Astrocyte (in vitro differentiated cells and primary cell): ENCODE results near the gene HSPBP1. TPM values are rescaled to one million over a fixed set of nuclear protein-coding genes. Genes with fewer than 3 reads are reported as not detected.

Source experiments
- DNase-seq: peaks from one replicate; pipeline ENCODE4 v3.0.0-alpha.2; 2010; ENCODE audit warnings: low read depth
- FAIRE-seq: peaks from 2 replicates; lab custom pipeline; 2011; peaks lifted over from hg19 to GRCh38; lab: Jason Lieb, UNC
- H2AFZ ChIP-seq: 2 replicates; pipeline ENCODE4 v1.6.0; 2012; ENCODE audit warnings: low read depth, low read length, inconsistent platforms
- H3K27ac ChIP-seq: 2 replicates; pipeline ENCODE4 v1.5.1; 2011; ENCODE audit warnings: low read depth, low read length, inconsistent platforms
- H3K27me3 ChIP-seq: 2 replicates; pipeline ENCODE4 v1.6.0; 2011; ENCODE audit warnings: low read length, inconsistent platforms; ENCODE audit not compliant: insufficient read depth
- H3K36me3 ChIP-seq: 2 replicates; pipeline ENCODE4 v1.5.1; 2011; ENCODE audit warnings: low read length, inconsistent platforms; ENCODE audit not compliant: insufficient read depth
- H3K4me1 ChIP-seq: 2 replicates; pipeline ENCODE4 v1.5.1; 2011; ENCODE audit warnings: low read length, inconsistent platforms; ENCODE audit not compliant: insufficient read depth
- H3K4me2 ChIP-seq: 2 replicates; pipeline ENCODE4 v1.6.0; 2012; ENCODE audit warnings: low read length, inconsistent platforms
- H3K4me3 ChIP-seq: 2 replicates; pipeline ENCODE4 v1.5.1; 2011; ENCODE audit warnings: low read depth, mild to moderate bottlenecking, low read length, inconsistent platforms; ENCODE audit not compliant: insufficient read depth
- H3K79me2 ChIP-seq: 2 replicates; pipeline ENCODE4 v1.6.0; 2012; ENCODE audit warnings: mild to moderate bottlenecking, low read length, inconsistent platforms; ENCODE audit not compliant: insufficient read depth
- H3K9ac ChIP-seq: 2 replicates; pipeline ENCODE4 v1.6.0; 2012; ENCODE audit warnings: mild to moderate bottlenecking, low read length, inconsistent platforms
- H3K9me3 ChIP-seq: 2 replicates; pipeline ENCODE4 v1.5.1; 2012; ENCODE audit warnings: low read depth, mild to moderate bottlenecking, low read length, inconsistent platforms; ENCODE audit not compliant: insufficient read depth
- H4K20me1 ChIP-seq: 2 replicates; pipeline ENCODE4 v1.6.0; 2012; ENCODE audit warnings: low read length, inconsistent platforms; ENCODE audit not compliant: insufficient read depth
- H3K27ac Mint-ChIP-seq: one replicate; pipeline ENCODE4 v1.8.0; 2021; ENCODE audit warnings: mild to moderate bottlenecking, mixed read lengths; ENCODE audit not compliant: unreplicated experiment
- H3K27me3 Mint-ChIP-seq: one replicate; pipeline ENCODE4 v1.8.0; 2021; ENCODE audit warnings: low read depth, mixed read lengths; ENCODE audit not compliant: unreplicated experiment
- H3K36me3 Mint-ChIP-seq: one replicate; pipeline ENCODE4 v1.8.0; 2021; ENCODE audit warnings: low read depth, mixed read lengths; ENCODE audit not compliant: unreplicated experiment
- H3K4me1 Mint-ChIP-seq: one replicate; pipeline ENCODE4 v1.8.0; 2021; ENCODE audit warnings: low read depth, mixed read lengths; ENCODE audit not compliant: unreplicated experiment
- H3K4me3 Mint-ChIP-seq: one replicate; pipeline ENCODE4 v1.8.0; 2021; ENCODE audit warnings: mild to moderate bottlenecking, moderate library complexity, mixed read lengths; ENCODE audit not compliant: unreplicated experiment
- H3K9me3 Mint-ChIP-seq: one replicate; pipeline ENCODE4 v1.8.0; 2021; ENCODE audit warnings: mild to moderate bottlenecking, mixed read lengths; ENCODE audit not compliant: unreplicated experiment
- CTCF ChIP-seq: IDR thresholded peaks from 2 replicates; pipeline ENCODE4 v1.5.1; 2011; ENCODE audit warnings: low read depth, mild to moderate bottlenecking, inconsistent platforms, low read length, moderate library complexity; ENCODE audit not compliant: insufficient read depth
- EZH2 ChIP-seq: IDR thresholded peaks from 2 replicates; pipeline ENCODE4 v1.6.1; 2012; ENCODE audit warnings: mild to moderate bottlenecking, low read length, inconsistent platforms; ENCODE audit not compliant: insufficient read depth
- total RNA-seq: library from RNA; stranded (reverse); gene quantifications from 2 replicates; pipeline ENCODE4 v1.2.1, GENCODE V29; 2021

The HSPBP1 gene
- total RNA-seq, 1 donor from 2014 or later, result 34.8 TPM

DNA sequence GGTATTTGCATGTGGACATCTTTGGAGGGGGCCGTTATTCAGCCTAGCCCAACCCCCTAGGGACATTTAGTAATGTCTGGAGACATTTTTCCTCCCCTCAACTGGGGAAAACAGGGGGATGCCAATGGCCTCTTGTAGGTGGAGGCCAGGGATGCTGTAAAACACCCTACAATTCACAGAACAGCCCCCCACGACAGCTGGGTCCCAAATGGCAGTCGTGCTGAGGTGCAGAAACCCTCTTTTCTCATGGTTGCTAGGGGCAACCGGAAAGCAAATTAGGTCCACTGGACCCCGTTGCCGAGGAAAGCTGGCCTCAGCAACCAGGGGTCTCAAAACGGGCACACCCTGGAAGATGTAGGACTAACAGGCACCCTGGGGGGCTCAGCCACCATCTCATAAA lies 30.6 kb upstream of the HSPBP1 start:
- Histone ChIP-seq H3K9me3 (peaks cover 3% of the 10 kb centered on the region), H3K9ac (no peak overlapping the region), H3K4me1 (no peaks in the 10 kb centered on the region), H3K4me3 (no peak overlapping the region), H3K27me3 (no peaks in the 10 kb centered on the region), H3K79me2 (no peaks in the 10 kb centered on the region), H3K4me2 (no peak overlapping the region), H3K36me3 (peaks cover 15% of the 10 kb centered on the region), H2AFZ (no peak overlapping the region), H3K27ac (no peak overlapping the region), H4K20me1 (no peaks in the 10 kb centered on the region)
- peaks cover 32% of the 10 kb centered on the region for H3K36me3 Mint-ChIP-seq
- no peak for TF ChIP-seq EZH2
- no peak for TF ChIP-seq CTCF
- H3K27ac Mint-ChIP-seq, result no peak overlapping the region
- no peaks in the 10 kb centered on the region for H3K4me1 Mint-ChIP-seq
- DNase-seq (no peak), FAIRE-seq (no peak)
- no peaks in the 10 kb centered on the region for H3K27me3 Mint-ChIP-seq
- H3K9me3 Mint-ChIP-seq, result no peaks in the 10 kb centered on the region
- no peak overlapping the region for H3K4me3 Mint-ChIP-seq

- Mint-ChIP-seq H3K4me1 (no peaks in the 10 kb centered on the region), H3K4me3 (no peak overlapping the region), H3K27me3 (no peaks in the 10 kb centered on the region), H3K27ac (no peak overlapping the region), H3K9me3 (no peaks in the 10 kb centered on the region), H3K36me3 (peaks cover 35% of the 10 kb centered on the region)
- FAIRE-seq (no peak), DNase-seq (no peak)
- Histone ChIP-seq H3K9ac (no peak overlapping the region), H3K27ac (no peak overlapping the region), H3K4me2 (no peak overlapping the region), H3K4me1 (no peaks in the 10 kb centered on the region), H3K27me3 (no peaks in the 10 kb centered on the region), H3K4me3 (no peak overlapping the region), H3K36me3 (peaks cover 15% of the 10 kb centered on the region), H2AFZ (no peak overlapping the region), H3K79me2 (no peaks in the 10 kb centered on the region), H4K20me1 (no peaks in the 10 kb centered on the region), H3K9me3 (peaks cover 3% of the 10 kb centered on the region)
- no peak for TF ChIP-seq EZH2
- no peak for TF ChIP-seq CTCF
These were observed 29.5 kb upstream of the HSPBP1 start for GRCh38 chr19:55309448-55309847.

DNA sequence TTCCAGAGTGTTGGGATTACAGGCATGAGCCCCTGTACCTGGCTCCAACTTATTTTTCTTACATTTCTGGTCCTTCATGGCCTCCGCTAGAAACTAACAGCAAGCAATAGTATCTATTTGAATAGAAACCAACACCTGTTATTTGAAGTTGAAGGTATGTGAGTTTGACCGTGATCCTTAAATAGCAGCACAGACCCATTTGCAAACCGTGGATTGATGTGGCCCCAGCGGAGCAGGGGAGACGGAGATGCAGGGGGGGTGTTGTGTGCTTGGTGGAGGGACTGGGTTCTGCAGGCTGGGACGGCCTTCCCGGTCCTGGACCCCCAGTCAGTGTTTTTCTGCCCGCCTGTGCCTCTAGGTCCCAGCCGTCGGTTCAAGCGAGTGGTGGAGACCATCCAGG lies 28.4 kb upstream of the HSPBP1 start:
- no peaks in the 10 kb centered on the region for H3K27me3 Mint-ChIP-seq
- FAIRE-seq (no peak), DNase-seq (no peak)
- H3K9ac ChIP-seq, result no peak overlapping the region
- H4K20me1 ChIP-seq, result no peaks in the 10 kb centered on the region
- peaks cover 37% of the 10 kb centered on the region for H3K36me3 Mint-ChIP-seq
- H3K4me3 ChIP-seq, result no peak overlapping the region
- H3K9me3 ChIP-seq, result peaks cover 3% of the 10 kb centered on the region
- no peak overlapping the region for H3K27ac ChIP-seq
- H3K36me3 ChIP-seq, result peaks cover 18% of the 10 kb centered on the region
- TF ChIP-seq CTCF, result no peak
- H3K4me1 Mint-ChIP-seq, result no peaks in the 10 kb centered on the region
- H3K27me3 ChIP-seq, result no peaks in the 10 kb centered on the region
- H3K4me1 ChIP-seq, result no peaks in the 10 kb centered on the region
- H3K27ac Mint-ChIP-seq, result no peak overlapping the region
- no peaks in the 10 kb centered on the region for H3K79me2 ChIP-seq
- no peak overlapping the region for H3K4me2 ChIP-seq
- no peak overlapping the region for H2AFZ ChIP-seq
- H3K4me3 Mint-ChIP-seq, result no peak overlapping the region
- no peaks in the 10 kb centered on the region for H3K9me3 Mint-ChIP-seq
